GM06990 (cell line): ENCODE results near the gene RYR2.

Experiments used
- DNase-seq: peaks from one replicate; pipeline ENCODE4 v3.0.0-alpha.2; 2011; ENCODE audit not compliant: insufficient read length; ENCODE audit errors: extremely low read depth
- H3K27me3 ChIP-seq: replicated peaks from 2 replicates; pipeline ENCODE4 v1.6.0; 2011; ENCODE audit warnings: low read length; ENCODE audit not compliant: control insufficient read depth, insufficient read depth
- H3K36me3 ChIP-seq: 2 replicates; pipeline ENCODE4 v1.5.1; 2011; ENCODE audit warnings: low read length; ENCODE audit not compliant: control insufficient read depth, insufficient read depth
- H3K4me3 ChIP-seq: replicated peaks from 2 replicates; pipeline ENCODE4 v1.5.1; 2011; ENCODE audit warnings: low read depth, mild to moderate bottlenecking, control low read depth, low read length
- CTCF ChIP-seq: IDR thresholded peaks from 2 replicates; pipeline ENCODE4 v1.5.1; 2011; ENCODE audit warnings: low read length, control low read depth, mild to moderate bottlenecking, inconsistent platforms; ENCODE audit not compliant: insufficient read depth, poor library complexity, severe bottlenecking

The RYR2 gene

GRCh38 chr1:237655778-237656177 is 613.8 kb downstream of the RYR2 start:
- Histone ChIP-seq H3K36me3 (no peaks in the 10 kb centered on the region), H3K4me3 (no peak overlapping the region), H3K27me3 (no peaks in the 10 kb centered on the region)
- TF ChIP-seq CTCF = no peak
- no peak for DNase-seq

DNA sequence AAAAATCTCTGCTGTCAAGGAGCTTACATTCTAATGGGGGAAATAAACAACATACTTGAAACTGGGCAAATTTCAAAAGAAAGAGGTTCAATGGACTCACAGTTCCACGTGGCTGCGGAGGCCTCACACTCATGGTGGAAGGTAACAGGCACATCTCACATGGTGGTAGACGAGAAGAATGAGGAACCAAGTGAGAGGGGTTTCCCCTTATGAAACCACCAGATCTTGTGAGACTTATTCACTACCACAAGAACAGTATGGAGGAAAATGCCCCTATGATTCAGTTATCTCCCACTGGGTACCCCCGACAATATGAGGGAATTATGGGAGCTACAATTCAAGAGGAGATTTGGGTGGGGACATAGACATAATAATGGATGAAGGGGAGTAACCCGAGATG is 622.4 kb downstream of the RYR2 start:
- no peak for TF ChIP-seq CTCF
- no peak overlapping the region for H3K4me3 ChIP-seq
- H3K27me3 ChIP-seq = no peaks in the 10 kb centered on the region
- DNase-seq = no peak
- no peaks in the 10 kb centered on the region for H3K36me3 ChIP-seq

GRCh38 chr1:237670302-237670701 is 628.3 kb downstream of the RYR2 start:
- no peak for DNase-seq
- no peaks in the 10 kb centered on the region for H3K27me3 ChIP-seq
- no peak for TF ChIP-seq CTCF

GRCh38 chr1:237671262-237671661 is 629.3 kb downstream of the RYR2 start:
- DNase-seq = no peak
- no peak overlapping the region for H3K4me3 ChIP-seq
- no peaks in the 10 kb centered on the region for H3K27me3 ChIP-seq
- H3K36me3 ChIP-seq = no peaks in the 10 kb centered on the region
- TF ChIP-seq CTCF = no peak

More at GRCh38 chr1:237670302-237670701, 628.3 kb downstream of the RYR2 start:
- Histone ChIP-seq H3K36me3 (no peaks in the 10 kb centered on the region), H3K4me3 (no peak overlapping the region)

DNA sequence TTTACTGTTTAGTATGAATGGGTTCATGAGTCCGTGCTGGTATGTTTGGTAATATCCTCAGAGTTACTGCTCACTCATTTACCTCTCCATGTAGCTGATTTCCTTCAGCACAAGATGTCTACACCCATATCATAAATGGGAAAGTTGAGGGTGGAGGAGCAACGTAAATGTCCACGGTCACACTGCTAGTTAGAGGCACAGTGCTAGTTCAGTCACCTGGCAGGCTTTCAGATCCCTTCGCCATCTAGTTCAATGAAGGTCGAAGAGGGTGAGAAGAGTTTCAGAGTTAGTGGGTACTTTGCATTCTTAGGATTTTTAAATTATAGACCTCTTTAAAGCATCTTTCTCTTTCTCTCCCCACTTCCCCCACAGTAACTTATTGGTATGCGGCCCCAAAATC is 630.0 kb downstream of the RYR2 start:
- H3K27me3 ChIP-seq = no peaks in the 10 kb centered on the region
- no peak overlapping the region for H3K4me3 ChIP-seq
- H3K36me3 ChIP-seq = no peaks in the 10 kb centered on the region
- TF ChIP-seq CTCF = no peak
- no peak for DNase-seq

DNA sequence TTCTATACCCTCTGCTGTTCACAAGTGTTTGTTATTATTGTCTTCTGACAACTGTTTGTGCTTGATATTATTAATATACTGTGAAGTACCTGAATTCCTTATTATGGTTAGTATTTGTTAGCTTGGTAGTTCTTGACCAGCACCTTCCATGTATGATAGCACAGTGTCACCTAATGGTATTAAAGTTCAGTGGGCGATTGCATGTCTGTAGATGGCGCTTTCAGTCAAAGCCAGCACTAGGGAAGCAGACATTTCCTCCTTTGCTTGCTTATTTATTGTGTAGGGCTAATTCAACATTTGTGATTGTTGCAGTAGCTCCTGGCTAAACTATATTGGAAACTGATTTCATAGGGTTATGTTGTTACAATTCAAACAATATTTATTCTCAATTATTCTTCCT is 630.8 kb downstream of the RYR2 start:
- Histone ChIP-seq H3K27me3 (no peaks in the 10 kb centered on the region), H3K4me3 (no peak overlapping the region), H3K36me3 (no peaks in the 10 kb centered on the region)
- TF ChIP-seq CTCF = peak; percentile 22
- DNase-seq = no peak
